A673 (cell line): ENCODE results near the gene FGFR3.

Experiments
- CTCF ChIP-seq: fragments of 300-800, 200-600 bp; sonication (generic); conservative IDR thresholded peaks from 2 replicates; pipeline ENCODE4 v1.5.1; 2017; ENCODE audit warnings: low read depth, mild to moderate bottlenecking, antibody characterized with exemption, low read length, moderate library complexity, mixed read lengths
- EZH2 ChIP-seq: fragments of 200-600 bp; sonication (generic); IDR thresholded peaks from 2 replicates; pipeline ENCODE4 v1.6.1; 2017; ENCODE audit warnings: borderline replicate concordance, low read depth, mild to moderate bottlenecking, mixed read lengths, antibody characterized with exemption, low read length; ENCODE audit not compliant: poor library complexity, severe bottlenecking

GRCh38 chr4:1851160-1851559 lies 58.1 kb downstream of the FGFR3 start:
- TF ChIP-seq CTCF (no peak), EZH2 (no peak)
